Right lobe of liver (tissue), 4 donors: ENCODE data around the gene TDRD1.

Source experiments
- CTCF ChIP-seq, 4 donors: fragments of 200-600 bp in 3 of 4; fragments of 450-650 bp in 1 of 4; IDR thresholded peaks; one replicate each; pipeline versions ENCODE4 v1.5.1 to v1.8.0; 2016 to 2022; ENCODE audit warnings: antibody characterized with exemption in 4 of 4, mild to moderate bottlenecking in 2 of 4
- POLR2A ChIP-seq: fragments of 450-650 bp; IDR thresholded peaks from one replicate; pipeline ENCODE4 v1.6.1; 2017; ENCODE audit warnings: antibody characterized with exemption, mild to moderate bottlenecking
- donor health status: DM: no; HTN: no; CAD: no.
- donor health status: DM: no; HTN: no; CAD: no.
- donor health status: DM: no; HTN: yes; CAD: no.

DNA sequence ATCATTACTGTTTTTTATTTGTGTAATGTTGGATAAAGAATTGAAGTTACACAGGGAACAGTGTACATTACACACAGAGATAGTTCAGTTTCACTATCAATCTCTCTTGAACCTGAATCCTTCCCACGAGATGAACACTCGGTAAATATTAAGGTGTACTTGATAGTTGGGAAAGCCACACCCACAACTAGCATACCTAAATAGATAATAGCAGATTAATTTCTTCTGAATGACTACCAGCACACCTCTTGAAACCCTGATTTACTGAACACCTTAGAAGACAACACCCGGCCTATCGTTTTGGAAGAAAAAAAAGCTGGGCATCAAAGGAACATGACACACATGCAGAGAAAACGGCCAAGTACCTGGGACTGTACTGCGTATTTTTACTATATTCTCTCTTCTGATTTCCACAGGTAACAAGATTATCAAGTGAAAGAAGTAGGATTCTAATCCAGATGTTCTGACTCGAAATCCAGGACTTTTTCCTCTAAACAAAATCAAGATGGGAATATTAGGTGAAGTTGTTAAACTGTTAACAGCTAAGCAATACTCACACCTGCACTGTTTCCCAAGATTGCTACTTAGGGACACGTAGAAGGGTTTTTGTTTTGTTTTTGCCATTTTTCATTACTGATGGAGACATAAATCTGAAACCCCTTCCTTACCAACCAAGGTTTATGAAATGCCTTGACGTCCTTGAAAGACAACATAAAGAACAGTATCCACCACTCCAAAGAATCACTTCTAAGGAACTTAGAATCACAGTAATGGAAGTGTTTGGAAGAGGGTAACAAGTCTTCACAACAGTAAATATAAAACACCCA lies 6.2 kb upstream of the TDRD1 start:
- TF ChIP-seq CTCF (IDR thresholded peaks at IDR 0.05) (no peak), POLR2A (no peak)
